ENCODE results near the gene TOMM5. TPM values are rescaled to one million over a fixed set of nuclear protein-coding genes. Genes with fewer than 3 reads are reported as not detected.
"Not testable (repeated sequence)": the region's sequence is repeated elsewhere in the genome, so short reads cannot be mapped to it uniquely, and the experiment has no call there.

TOMM5 gene
- total RNA-seq, 2 experiments from 2014 or later = 235 to 239 TPM

DNA sequence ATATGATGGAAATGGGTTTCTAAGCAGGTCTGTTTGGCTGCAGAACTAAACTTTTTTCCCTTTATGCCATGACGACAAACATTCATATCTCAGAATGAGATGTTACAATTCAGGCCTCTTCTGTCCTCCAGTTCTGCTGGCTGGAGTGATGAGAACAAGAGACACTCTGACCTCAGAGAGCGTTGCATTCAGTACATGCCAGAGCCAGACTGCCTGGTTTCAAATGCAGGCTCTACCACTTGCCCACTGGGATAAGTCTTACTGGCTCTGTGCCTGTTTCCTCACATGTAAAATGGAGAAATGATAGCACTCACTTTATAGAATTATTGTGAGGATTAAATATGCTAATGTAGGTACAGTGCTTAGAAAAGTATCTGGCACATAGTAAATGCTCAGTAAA, 24.8 kb upstream of the TOMM5 start:
- ChIA-PET CTCF (no interaction called here), POLR2A (no interaction called here)

DNA sequence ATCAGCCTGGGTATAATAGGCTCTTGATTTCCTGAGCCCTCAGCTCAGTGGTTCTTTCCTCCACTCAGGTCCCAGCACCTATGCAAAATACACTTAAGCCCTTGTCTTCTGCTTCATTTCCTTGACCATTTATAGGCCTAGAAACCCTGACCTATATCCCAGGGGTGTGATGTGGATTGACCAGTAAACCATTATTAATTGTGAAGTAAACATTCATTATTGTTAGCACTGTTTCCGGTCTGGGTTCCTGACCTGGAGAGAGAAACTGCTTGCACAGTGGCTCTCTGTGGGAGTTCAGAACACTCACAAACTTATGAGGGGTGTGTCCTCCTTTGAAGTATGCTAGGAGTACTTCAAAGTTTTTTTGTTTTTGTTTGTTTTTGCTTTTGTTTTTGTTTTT, 19.6 kb upstream of the TOMM5 start:
- POLR2A ChIA-PET = no interaction called here
- CTCF ChIA-PET = no interaction called here

GRCh38 chr9:37611014-37611413, 18.6 kb upstream of the TOMM5 start:
- POLR2A ChIA-PET = no interaction called here

GRCh38 chr9:37609735-37610397, 17.5 kb upstream of the TOMM5 start:
- ChIA-PET POLR2A (no interaction called here), CTCF (no interaction called here)

More at GRCh38 chr9:37611014-37611413, 18.6 kb upstream of the TOMM5 start:
- CTCF ChIA-PET = no interaction called here

DNA sequence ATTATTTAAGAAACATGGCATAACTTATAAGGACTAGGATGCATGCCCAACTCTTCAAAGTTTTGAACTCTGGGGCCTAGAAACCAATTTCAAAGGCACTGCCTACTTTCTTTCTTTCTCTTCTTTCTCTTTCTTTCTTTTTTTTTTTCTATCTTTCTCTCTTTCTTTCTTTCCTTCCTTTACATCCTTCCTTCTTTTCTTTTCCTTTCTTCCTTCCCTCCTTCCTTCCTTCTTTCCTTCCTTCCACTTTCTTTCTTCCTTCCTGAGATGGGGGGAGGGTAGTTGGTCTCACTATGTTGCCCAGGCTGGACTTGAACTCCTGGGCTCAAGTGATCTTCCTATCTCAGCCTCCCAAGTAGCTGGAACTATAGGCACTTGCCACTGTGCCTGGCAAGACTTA, 15.9 kb upstream of the TOMM5 start:
- POLR2A ChIA-PET = no interaction called here
- CTCF ChIA-PET = no interaction called here

- POLR2A ChIA-PET = no interaction called here
- CTCF ChIA-PET = no interaction called here
Measured at GRCh38 chr9:37604296-37604695, 11.9 kb upstream of the TOMM5 start.

GRCh38 chr9:37602817-37603216, 10.4 kb upstream of the TOMM5 start:
- POLR2A ChIA-PET = no interaction called here
- CTCF ChIA-PET = no interaction called here

DNA sequence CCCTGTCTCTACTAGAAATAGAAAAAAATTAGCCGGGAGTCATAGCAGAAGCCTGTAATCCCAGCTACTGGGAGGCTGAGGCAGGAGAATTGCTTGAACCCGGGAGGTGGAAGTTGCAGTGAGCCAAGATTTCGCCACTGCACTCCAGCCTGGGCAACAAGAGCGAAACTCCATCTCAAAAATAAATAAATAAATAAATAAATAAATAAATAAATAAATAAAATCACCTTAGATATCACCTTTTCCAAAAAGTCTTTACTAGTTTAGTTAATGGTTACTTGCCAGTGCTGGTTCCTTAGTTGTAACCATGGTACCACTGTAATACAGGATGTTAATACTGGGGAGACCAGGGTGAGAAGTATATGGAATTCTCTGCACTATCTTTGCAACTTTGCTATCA, 9.7 kb upstream of the TOMM5 start:
- POLR2A ChIA-PET, CTCF ChIA-PET: not testable (repeated sequence)

- ChIA-PET POLR2A (no interaction called here), CTCF (interaction anchor here (0.8 kb wide), 1 partner anchor 149 kb away, joined by 3 read pairs; no protein-coding TSS in a partner anchor)
Measured at GRCh38 chr9:37596504-37596903, 4.1 kb upstream of the TOMM5 start.

DNA sequence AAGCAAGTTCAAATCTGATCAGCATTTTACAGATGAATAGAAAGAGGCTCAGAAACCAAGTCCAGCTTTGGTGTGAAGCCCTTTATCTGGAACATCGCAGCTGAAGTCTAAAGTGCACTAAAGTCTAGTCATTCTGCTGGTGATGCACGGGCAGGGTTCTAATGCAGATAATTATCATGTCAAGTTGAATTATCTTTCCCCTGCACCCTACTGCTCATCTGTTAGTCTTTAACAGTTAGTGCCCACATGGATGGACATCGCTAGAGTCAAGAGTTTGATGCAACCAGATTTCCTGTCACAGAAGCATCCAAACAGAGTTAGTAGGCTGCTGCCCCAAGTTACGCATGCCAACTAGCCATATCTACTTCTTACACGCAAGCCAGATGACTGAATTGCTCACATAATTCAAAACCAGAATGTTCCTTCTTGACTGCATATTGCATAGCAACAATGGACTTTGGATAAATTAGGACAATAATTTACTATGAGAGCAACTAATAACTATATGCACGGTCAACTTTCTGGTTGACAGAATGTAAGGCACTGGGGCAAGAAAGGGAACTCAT, 1.6 kb upstream of the TOMM5 start:
- POLR2A ChIA-PET = no interaction called here

GRCh38 chr9:37587521-37587920, 4.9 kb downstream of the TOMM5 start:
- ChIA-PET CTCF (no interaction called here), POLR2A (no interaction called here)

More for the DNA sequence above, 1.6 kb upstream of the TOMM5 start:
- CTCF ChIA-PET = no interaction called here

- POLR2A ChIA-PET = no interaction called here
- CTCF ChIA-PET = interaction anchor here (0.5 to 1.2 kb wide), 3 partner anchors 89 to 248 kb away, joined by 3 to 4 read pairs (median 3); no protein-coding TSS in a partner anchor
Measured at GRCh38 chr9:37583522-37584121, 8.8 kb downstream of the TOMM5 start.

DNA sequence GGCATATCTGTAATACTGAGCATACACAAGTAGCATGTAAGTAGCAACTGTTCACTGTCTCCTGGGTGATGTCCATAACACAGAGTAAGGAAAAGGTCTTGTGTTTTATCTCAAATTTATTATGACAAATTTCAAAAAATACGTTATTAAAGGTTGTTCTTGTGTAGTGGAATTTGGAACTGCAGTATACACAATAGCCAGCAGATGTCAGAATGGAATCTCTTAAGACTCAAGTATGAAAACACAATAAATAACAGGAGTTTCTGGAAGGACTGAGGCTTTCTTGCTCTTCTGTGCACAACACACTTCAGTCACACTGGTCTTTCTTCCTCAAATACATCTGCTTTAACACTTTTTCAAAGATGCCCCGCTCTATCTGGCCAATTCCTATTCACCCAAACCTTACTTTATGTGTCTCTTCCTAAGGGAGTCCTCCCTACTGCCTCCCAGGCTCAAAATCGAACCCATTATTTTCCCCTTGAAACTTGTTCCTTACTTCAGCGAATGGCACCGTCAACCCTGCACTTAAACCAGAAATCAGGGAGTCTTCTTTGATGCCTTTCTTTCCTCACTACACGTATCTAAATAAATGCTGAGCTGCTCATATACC, 9.7 kb downstream of the TOMM5 start:
- CTCF ChIA-PET = interaction anchor here (0.6 kb wide), 1 partner anchor 249 kb away, joined by 3 read pairs; no protein-coding TSS in a partner anchor
- POLR2A ChIA-PET = no interaction called here

- ChIA-PET CTCF (interaction anchor here (0.6 to 1.3 kb wide), 2 partner anchors 10 to 152 kb away, joined by 3 to 4 read pairs; no protein-coding TSS in a partner anchor), POLR2A (interaction anchor here (0.6 to 1.1 kb wide), 2 partner anchors 16 to 456 kb away, joined by 3 read pairs; partner anchors contain the start of genes TOMM5 and ZCCHC7)
Measured at GRCh38 chr9:37575921-37576721, 16.3 kb downstream of the TOMM5 start, which contains the start of gene FBXO10. Gene FBXO10, minus strand, starts transcription at chr9:37576380. Its CDS starts 34,612 bp downstream, at chr9:37541768.

DNA sequence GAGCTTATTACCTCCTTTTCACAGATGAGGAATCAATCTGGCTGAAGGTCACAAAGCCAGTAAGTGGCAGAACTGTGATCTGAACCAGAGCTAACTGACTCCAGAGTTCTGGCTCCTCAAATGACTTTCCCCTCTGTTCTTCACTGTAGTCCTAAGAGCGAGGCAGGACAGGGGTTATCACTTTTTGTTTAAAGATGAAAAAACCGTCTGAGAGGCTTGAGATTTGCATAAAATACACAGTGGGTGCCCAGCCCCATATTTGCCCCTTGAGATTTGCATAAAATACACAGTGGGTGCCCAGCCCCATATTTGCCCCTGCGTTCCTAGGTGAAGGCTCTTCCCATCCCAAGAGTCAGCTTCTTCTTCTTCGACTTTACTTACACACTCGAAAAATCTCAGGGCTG, 16.9 kb downstream of the TOMM5 start:
- ChIA-PET POLR2A (interaction anchor here (1.1 kb wide), 1 partner anchor 17 kb away, joined by 3 read pairs; the partner anchor contains the start of gene TOMM5), CTCF (interaction anchor here (0.6 to 1.3 kb wide), 2 partner anchors 10 to 153 kb away, joined by 3 to 4 read pairs; no protein-coding TSS in a partner anchor)

- CTCF ChIA-PET = interaction anchor here (1.3 kb wide), 1 partner anchor 11 kb away, joined by 3 read pairs; no protein-coding TSS in a partner anchor
- POLR2A ChIA-PET = interaction anchor here (0.5 to 0.6 kb wide), 2 partner anchors 17 to 25 kb away, joined by 3 read pairs; no protein-coding TSS in a partner anchor
Measured at GRCh38 chr9:37575001-37575400, 17.4 kb downstream of the TOMM5 start.

DNA sequence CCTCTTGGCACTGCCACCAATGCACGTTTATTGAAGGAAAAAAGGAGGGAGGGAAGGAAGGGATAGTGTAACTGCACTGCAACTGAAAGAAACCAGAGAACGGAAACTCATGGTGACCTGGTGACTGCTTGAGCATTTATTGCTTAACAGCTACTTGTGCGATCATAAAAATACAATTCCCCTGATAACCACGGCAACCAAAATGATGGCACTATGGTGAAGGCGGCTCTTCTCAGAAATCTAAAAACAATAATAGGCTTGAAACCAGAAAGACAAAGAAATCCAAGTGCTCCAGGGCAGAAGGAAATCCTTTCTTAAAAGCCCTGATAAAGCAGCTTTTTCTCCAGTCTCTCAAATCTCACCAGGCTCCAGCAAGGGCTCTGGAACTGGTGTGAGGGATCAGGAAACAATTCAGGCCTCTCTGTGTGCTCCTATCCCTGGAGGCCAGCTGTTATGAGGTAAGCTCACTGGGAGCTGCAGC, 18.1 kb downstream of the TOMM5 start:
- POLR2A ChIA-PET = interaction anchor here (0.5 to 0.6 kb wide), 3 partner anchors 17 to 45 kb away, joined by 3 read pairs; no protein-coding TSS in a partner anchor

DNA sequence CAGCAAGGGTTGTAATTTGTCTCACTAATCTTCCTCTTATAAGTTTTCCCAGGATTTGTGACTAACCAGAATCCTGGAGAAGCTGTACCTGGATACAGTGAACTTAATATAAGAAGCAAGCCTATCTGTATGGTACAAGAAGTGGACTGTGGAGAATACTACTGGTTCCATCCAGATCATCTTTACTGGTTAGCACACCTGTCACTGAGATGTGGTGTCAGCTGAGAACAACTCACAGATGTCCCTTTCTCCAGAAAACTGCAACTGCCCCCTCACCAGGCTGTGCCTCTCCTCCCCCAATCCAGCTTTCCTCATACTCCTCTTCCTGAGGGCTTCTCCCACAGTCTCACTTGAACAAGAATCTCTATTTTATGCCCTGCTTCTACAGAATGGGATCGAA, 21.1 kb downstream of the TOMM5 start:
- ChIA-PET POLR2A (no interaction called here), CTCF (interaction anchor here (1.1 kb wide), 1 partner anchor 13 kb away, joined by 4 read pairs; no protein-coding TSS in a partner anchor)

More for the DNA sequence above, 18.1 kb downstream of the TOMM5 start:
- CTCF ChIA-PET = no interaction called here

DNA sequence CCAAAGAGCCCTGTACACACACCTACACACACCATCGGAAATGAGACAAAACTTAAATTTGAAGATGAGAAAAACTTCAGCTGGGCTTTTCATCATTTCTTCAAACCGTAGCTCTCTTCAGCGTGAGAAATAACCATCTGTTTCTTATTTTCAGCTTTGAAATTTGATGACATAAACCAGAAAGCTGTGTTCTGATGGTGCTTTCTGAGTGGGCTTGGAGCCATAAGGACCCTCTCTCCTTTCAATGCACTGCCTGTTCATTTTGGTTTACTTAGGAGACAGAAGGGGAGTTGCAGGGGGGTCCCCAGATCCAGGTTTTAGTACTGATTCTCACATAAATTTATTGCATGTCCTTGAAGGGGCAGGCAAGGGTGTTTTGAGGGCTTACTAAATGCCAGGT, 25.7 kb downstream of the TOMM5 start:
- ChIA-PET CTCF (no interaction called here), POLR2A (no interaction called here)

All from activated CD8-positive, alpha-beta memory T cell treated with anti-CD3 and anti-CD28 coated beads for 36 hours (primary cell).